Measurements from ENCODE around the gene NUMA1. TPM values are rescaled to one million over a fixed set of nuclear protein-coding genes. Genes with fewer than 3 reads are reported as not detected.

NUMA1 gene
- total and polyA plus RNA-seq, 2 of the 13 experiments (the other 11 are each of a cell fraction or from before 2014, with no cell fraction given) = 57.3 to 60.2 TPM

GRCh38 chr11:72102946-72103753 is 22.8 kb upstream of the NUMA1 start, which contains the start of gene LAMTOR1 (continued):
- TF ChIP-seq NFAT5 (CRISPR knock-in tag; IDR thresholded peaks at IDR 0.05) (peak; percentile 23), CENPX (CRISPR knock-in tag; IDR thresholded peaks at IDR 0.05) (no peak), ZNF17 (CRISPR knock-in tag; IDR thresholded peaks at IDR 0.05) (no peak), ZBTB37 (CRISPR knock-in tag; IDR thresholded peaks at IDR 0.05) (no peak), IRF2 (CRISPR knock-in tag; IDR thresholded peaks at IDR 0.05) (peak; percentile 35; the same call in 1 of the 2 replicates), ZNF839 (CRISPR knock-in tag; IDR thresholded peaks at IDR 0.05; ENCODE audit: borderline replicate concordance) (no peak), ZNF784 (CRISPR knock-in tag; IDR thresholded peaks at IDR 0.05; ENCODE audit: borderline replicate concordance) (no peak), ZNF205 (CRISPR knock-in tag; IDR thresholded peaks at IDR 0.05) (no peak; the same call in 1 of the 2 replicates), NONO (IDR thresholded peaks at IDR 0.05) (no peak), NONO (CRISPR knock-in tag; conservative IDR thresholded peaks at IDR 0.05) (peak; percentile 59; the same call in 1 of the 2 replicates), ZNF792 (CRISPR knock-in tag; IDR thresholded peaks at IDR 0.05) (0 out of 2 replicates have a peak, but pooled peaks have one; percentile 20), ZNF691 (CRISPR knock-in tag; IDR thresholded peaks at IDR 0.05; ENCODE audit: borderline replicate concordance, low read depth) (no peak), EED (CRISPR knock-in tag; IDR thresholded peaks at IDR 0.05) (no peak), MYNN (CRISPR knock-in tag; IDR thresholded peaks at IDR 0.05; ENCODE audit: low read depth) (peak; percentile 15; the same call in 1 of the 2 replicates), ZBTB26 (CRISPR knock-in tag; IDR thresholded peaks at IDR 0.05; ENCODE audit: borderline replicate concordance) (no peak; the same call in 1 of the 2 replicates), ATF7 (IDR thresholded peaks at IDR 0.05) (no peak), ATF7 (CRISPR knock-in tag; IDR thresholded peaks at IDR 0.05) (no peak), MED13 (CRISPR knock-in tag; IDR thresholded peaks at IDR 0.05) (no peak), AKAP8 (CRISPR knock-in tag; IDR thresholded peaks at IDR 0.05) (no peak), PLRG1 (conservative IDR thresholded peaks at IDR 0.05) (no peak)
